Mammary epithelial cell (primary cell): ENCODE measurements around the gene IFT122.

Source experiments
- EZH2 ChIP-seq: IDR thresholded peaks from 2 replicates; pipeline ENCODE4 v1.6.1; 2012; ENCODE audit warnings: low read length, inconsistent platforms, borderline replicate concordance
- TF ChIP-seq, protein P1 (sequence below), 2 donors: IDR thresholded peaks in 1 of 2; conservative IDR thresholded peaks in 1 of 2; 2 replicates each; pipeline ENCODE4 v1.5.1; 2011 to 2012; ENCODE audit warnings: inconsistent platforms in 2 of 2, low read length in 2 of 2, mild to moderate bottlenecking in 2 of 2, control low read depth in 1 of 2, low read depth in 1 of 2; ENCODE audit not compliant: insufficient read depth in 1 of 2; ENCODE audit errors: extremely low read depth in 1 of 2

DNA sequence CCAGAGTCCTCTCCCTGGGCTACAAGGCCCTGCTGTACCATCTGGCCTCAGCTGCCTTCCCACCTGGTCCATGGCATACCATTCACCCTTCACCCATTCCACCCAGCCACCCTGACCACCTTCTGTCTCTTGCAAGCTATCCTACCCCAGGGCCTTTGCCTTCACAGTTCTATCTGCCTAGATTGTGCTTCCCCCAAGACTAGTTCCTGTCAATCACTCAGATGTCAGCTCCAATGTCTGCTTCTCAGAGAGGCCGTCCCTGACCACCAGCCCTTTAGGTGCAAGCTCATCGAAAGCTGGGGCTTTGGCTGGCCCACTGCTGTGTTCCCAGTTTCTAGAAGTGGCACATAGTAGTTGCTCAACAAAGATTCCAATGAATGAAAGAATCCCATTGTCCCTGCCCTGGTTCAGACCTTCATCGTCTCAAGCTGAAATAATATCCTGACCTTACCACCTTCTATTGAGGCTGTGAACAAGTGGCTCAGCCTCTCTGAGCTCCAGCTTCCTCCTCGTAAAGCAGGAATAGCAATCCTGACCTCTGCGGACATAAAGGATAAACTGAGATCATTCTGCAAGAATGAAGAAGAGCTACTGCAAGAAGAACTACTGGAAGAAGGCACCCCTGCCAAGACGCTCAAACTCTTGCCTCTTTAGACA is 27.4 kb upstream of the IFT122 start:
- no peak for TF ChIP-seq EZH2
- TF ChIP-seq, protein P1, sequence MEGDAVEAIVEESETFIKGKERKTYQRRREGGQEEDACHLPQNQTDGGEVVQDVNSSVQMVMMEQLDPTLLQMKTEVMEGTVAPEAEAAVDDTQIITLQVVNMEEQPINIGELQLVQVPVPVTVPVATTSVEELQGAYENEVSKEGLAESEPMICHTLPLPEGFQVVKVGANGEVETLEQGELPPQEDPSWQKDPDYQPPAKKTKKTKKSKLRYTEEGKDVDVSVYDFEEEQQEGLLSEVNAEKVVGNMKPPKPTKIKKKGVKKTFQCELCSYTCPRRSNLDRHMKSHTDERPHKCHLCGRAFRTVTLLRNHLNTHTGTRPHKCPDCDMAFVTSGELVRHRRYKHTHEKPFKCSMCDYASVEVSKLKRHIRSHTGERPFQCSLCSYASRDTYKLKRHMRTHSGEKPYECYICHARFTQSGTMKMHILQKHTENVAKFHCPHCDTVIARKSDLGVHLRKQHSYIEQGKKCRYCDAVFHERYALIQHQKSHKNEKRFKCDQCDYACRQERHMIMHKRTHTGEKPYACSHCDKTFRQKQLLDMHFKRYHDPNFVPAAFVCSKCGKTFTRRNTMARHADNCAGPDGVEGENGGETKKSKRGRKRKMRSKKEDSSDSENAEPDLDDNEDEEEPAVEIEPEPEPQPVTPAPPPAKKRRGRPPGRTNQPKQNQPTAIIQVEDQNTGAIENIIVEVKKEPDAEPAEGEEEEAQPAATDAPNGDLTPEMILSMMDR (conservative IDR thresholded peaks at IDR 0.05 in 1 of 2, IDR thresholded peaks at IDR 0.05 in 1 of 2; ENCODE audit: extremely low read depth in 1 of 2, insufficient read depth in 1 of 2, low read depth in 1 of 2, low read length in 2 of 2), result no peak
